H1 (cell line): Measurements from ENCODE around the gene GALNTL6. TPM values are rescaled to one million over a fixed set of nuclear protein-coding genes. Genes with fewer than 3 reads are reported as not detected.

Experiments
- CTCF ChIA-PET: fragments of 300-600 bp; sonication (Branson Sonifier 250); formaldehyde crosslinking; loops from one replicate; lab custom pipeline; 2021; ENCODE audit not compliant: partially characterized antibody; lab: Charles Lee
- POLR2A ChIA-PET: fragments of 300-600 bp; sonication (Branson Sonifier 250); formaldehyde crosslinking; loops from one replicate; lab custom pipeline; 2021; ENCODE audit warnings: inconsistent platforms; ENCODE audit not compliant: partially characterized antibody; lab: Charles Lee
- DNase-seq, 2 experiments: peaks; one replicate each; pipeline versions ENCODE4 v3.0.0 to v3.0.0-alpha.2; 2010 to 2022; ENCODE audit warnings: low spot score in 2 of 2, low read depth in 1 of 2, mixed read lengths in 1 of 2
- FAIRE-seq: peaks from 2 replicates; lab custom pipeline; 2011; peaks lifted over from hg19 to GRCh38; lab: Jason Lieb, UNC
- H2AFZ ChIP-seq: 2 replicates; pipeline ENCODE4 v1.8.1; 2012; ENCODE audit warnings: low read length, inconsistent platforms
- H2AK5ac ChIP-seq: 2 replicates; pipeline ENCODE4 v1.6.1; 2013; ENCODE audit warnings: low read depth, low read length
- H2BK120ac ChIP-seq: replicated peaks from 2 replicates; pipeline ENCODE3; 2013; ENCODE audit warnings: low read depth, low read length, inconsistent platforms
- H2BK12ac ChIP-seq: 2 replicates; pipeline ENCODE4 v1.6.1; 2013; ENCODE audit warnings: low read depth, low read length
- H2BK15ac ChIP-seq: 2 replicates; pipeline ENCODE4 v1.6.1; 2013; ENCODE audit warnings: low read length
- H2BK20ac ChIP-seq: 2 replicates; pipeline ENCODE4 v1.6.1; 2013; ENCODE audit warnings: low read length
- H2BK5ac ChIP-seq: 2 replicates; pipeline ENCODE4 v1.6.1; 2013; ENCODE audit warnings: low read depth, low read length
- H3K14ac ChIP-seq: 2 replicates; pipeline ENCODE4 v1.6.1; 2013; ENCODE audit warnings: inconsistent platforms; ENCODE audit not compliant: insufficient read length
- H3K18ac ChIP-seq: 2 replicates; pipeline ENCODE4 v1.6.1; 2013; ENCODE audit warnings: low read length; ENCODE audit errors: extremely low read depth
- H3K23ac ChIP-seq: 2 replicates; pipeline ENCODE4 v1.6.1; 2013; ENCODE audit warnings: inconsistent platforms; ENCODE audit not compliant: insufficient read length
- H3K23me2 ChIP-seq: 2 replicates; pipeline ENCODE4 v1.6.1; 2013; ENCODE audit warnings: low read depth, low read length
- H3K27ac ChIP-seq: 2 replicates; pipeline ENCODE4 v1.6.1; 2011; ENCODE audit warnings: low read depth, low read length, inconsistent platforms
- H3K27me3 ChIP-seq, 4 experiments: replicated peaks in 1 of 4; 1 replicate in 1 of 4; 2 replicates in 3 of 4; pipeline versions ENCODE4 v1.6.1 to v1.8.1; 2011 to 2013; ENCODE audit warnings: low read length in 3 of 4, mild to moderate bottlenecking in 3 of 4, inconsistent platforms in 2 of 4, mixed read lengths in 2 of 4, moderate library complexity in 1 of 4; ENCODE audit not compliant: control insufficient read depth in 3 of 4, insufficient read depth in 3 of 4; ENCODE audit errors: extremely low read depth in 1 of 4
- H3K36me3 ChIP-seq, 4 experiments: 2 replicates each; pipeline versions ENCODE4 v1.6.1 to v1.8.1; 2011 to 2013; ENCODE audit warnings: mild to moderate bottlenecking in 4 of 4, low read length in 3 of 4, moderate library complexity in 2 of 4, control low read depth in 1 of 4, inconsistent platforms in 1 of 4; ENCODE audit not compliant: insufficient read depth in 4 of 4, control insufficient read depth in 2 of 4
- H3K4ac ChIP-seq: replicated peaks from 2 replicates; pipeline ENCODE3; 2013; ENCODE audit warnings: low read length, low read depth, mixed read lengths, inconsistent platforms; ENCODE audit not compliant: insufficient read length
- H3K4me1 ChIP-seq, 4 experiments: replicated peaks in 1 of 4; 1 replicate in 1 of 4; 2 replicates in 3 of 4; pipeline versions ENCODE4 v1.6.1 to v1.8.1; 2011 to 2013; ENCODE audit warnings: low read length in 3 of 4, inconsistent platforms in 2 of 4, mixed read lengths in 1 of 4; ENCODE audit not compliant: insufficient read depth in 4 of 4, control insufficient read depth in 3 of 4
- H3K4me2 ChIP-seq, 2 experiments: 2 replicates each; pipeline versions ENCODE4 v1.6.1 to v1.8.1; 2011 to 2013; ENCODE audit warnings: low read depth in 2 of 2, low read length in 2 of 2, control low read depth in 1 of 2, inconsistent platforms in 1 of 2, mild to moderate bottlenecking in 1 of 2; ENCODE audit not compliant: insufficient read depth in 1 of 2
- H3K4me3 ChIP-seq, 4 experiments: fragments of 200-600, 300-600 bp in 1 of 4; sonication (generic), shearing (Covaris generic), sonication (Bioruptor Twin) in 1 of 4; 2 replicates each; pipeline versions ENCODE4 v1.5.1 to v1.8.1; 2011 to 2016; ENCODE audit warnings: low read length in 4 of 4, low read depth in 3 of 4, control low read depth in 2 of 4, inconsistent platforms in 2 of 4, mild to moderate bottlenecking in 2 of 4, mixed read lengths in 1 of 4, moderate library complexity in 1 of 4; ENCODE audit not compliant: insufficient read depth in 2 of 4; ENCODE audit errors: extremely low read depth in 1 of 4
- H3K56ac ChIP-seq: replicated peaks from 2 replicates; pipeline ENCODE3; 2013; ENCODE audit warnings: low read depth, mild to moderate bottlenecking, mixed read lengths, low read length, inconsistent platforms; ENCODE audit not compliant: insufficient read length
- H3K79me1 ChIP-seq: 2 replicates; pipeline ENCODE4 v1.6.1; 2013; ENCODE audit warnings: low read depth, low read length, control low read depth
- H3K79me2 ChIP-seq, 2 experiments: 2 replicates each; pipeline versions ENCODE4 v1.6.1 to v1.8.1; 2012 to 2013; ENCODE audit warnings: low read length in 2 of 2, mild to moderate bottlenecking in 2 of 2, inconsistent platforms in 1 of 2; ENCODE audit not compliant: insufficient read depth in 2 of 2, control insufficient read depth in 1 of 2
- H3K9ac ChIP-seq, 4 experiments: replicated peaks in 1 of 4; 1 replicate in 1 of 4; 2 replicates in 3 of 4; pipeline versions ENCODE4 v1.6.1 to v1.8.1; 2011 to 2013; ENCODE audit warnings: low read depth in 3 of 4, low read length in 3 of 4, control low read depth in 2 of 4, mild to moderate bottlenecking in 2 of 4, moderate library complexity in 2 of 4, inconsistent platforms in 1 of 4; ENCODE audit errors: extremely low read depth in 1 of 4
- H3K9me3 ChIP-seq, 2 experiments: 2 replicates each; pipeline versions ENCODE4 v1.6.1 to v1.8.1; 2012 to 2013; ENCODE audit warnings: mild to moderate bottlenecking in 2 of 2, moderate library complexity in 2 of 2, control low read depth in 1 of 2, inconsistent platforms in 1 of 2, low read depth in 1 of 2, low read length in 1 of 2, mixed read lengths in 1 of 2; ENCODE audit not compliant: insufficient read depth in 2 of 2
- H4K20me1 ChIP-seq, 2 experiments: replicated peaks in 1 of 2; 2 replicates each; pipeline versions ENCODE3 to v1.8.1; 2011 to 2013; ENCODE audit warnings: inconsistent platforms in 2 of 2, low read length in 2 of 2, mild to moderate bottlenecking in 1 of 2; ENCODE audit not compliant: insufficient read depth in 2 of 2, control insufficient read depth in 1 of 2
- H4K5ac ChIP-seq: 2 replicates; pipeline ENCODE4 v1.6.1; 2013; ENCODE audit warnings: low read length, low read depth, mixed read lengths, inconsistent platforms; ENCODE audit not compliant: insufficient read length
- H4K8ac ChIP-seq: 2 replicates; pipeline ENCODE4 v1.8.0; 2013; ENCODE audit warnings: mild to moderate bottlenecking, moderate library complexity, low read length, inconsistent platforms; ENCODE audit not compliant: insufficient read depth; ENCODE audit errors: extremely low read depth
- H4K91ac ChIP-seq: replicated peaks from 2 replicates; pipeline ENCODE3; 2013; ENCODE audit warnings: low read length, mixed read lengths, inconsistent platforms; ENCODE audit not compliant: insufficient read length
- HDAC6 ChIP-seq: IDR thresholded peaks from one replicate; pipeline ENCODE4 v1.7.1; 2012; ENCODE audit warnings: low read depth, mild to moderate bottlenecking, inconsistent platforms, low read length, moderate library complexity
- POLR2A ChIP-seq, 2 experiments: IDR thresholded peaks; 1 replicate in 1 of 2; 2 replicates in 1 of 2; pipeline ENCODE4 v1.6.1; 2011; ENCODE audit warnings: low read depth in 2 of 2, low read length in 2 of 2, mild to moderate bottlenecking in 2 of 2; ENCODE audit errors: control extremely low read depth in 1 of 2
- RAD21 ChIP-seq, 2 experiments: IDR thresholded peaks in 1 of 2; conservative IDR thresholded peaks in 1 of 2; 2 replicates each; pipeline ENCODE4 v1.6.1; 2011; ENCODE audit warnings: low read depth in 2 of 2, low read length in 2 of 2, improper control_type of control experiment in 1 of 2, inconsistent platforms in 1 of 2, mild to moderate bottlenecking in 1 of 2, moderate library complexity in 1 of 2
- SP1 ChIP-seq: IDR thresholded peaks from 2 replicates; pipeline ENCODE4 v1.6.1; 2011; ENCODE audit warnings: low read depth, low read length
- TEAD4 ChIP-seq: IDR thresholded peaks from 2 replicates; pipeline ENCODE4 v1.6.1; 2012; ENCODE audit warnings: low read depth, low read length, inconsistent platforms, mixed read lengths
- WGBS, 2 experiments: shearing (Covaris generic) in 1 of 2; methylation state at CpG; one replicate each; pipeline versions ENCODE4 v1.1.6 to v1.1.7; 2013 to 2015; ENCODE audit warnings: low lambda C conversion rate in 2 of 2, mixed read lengths in 2 of 2, inconsistent platforms in 1 of 2, low coverage in 1 of 2, missing lambda C conversion rate in 1 of 2; ENCODE audit not compliant: insufficient replicate concordance in 2 of 2, insufficient coverage in 1 of 2, insufficient read length in 1 of 2; ENCODE audit errors: extremely low coverage in 1 of 2, missing lambda C conversion rate in 1 of 2; 5-methylcytosine and 5-hydroxymethylcytosine counted together
- polyA plus RNA-seq, 7 experiments: library from polyadenylated mRNA; depleted of rRNA in 3 of 7; stranded (reverse) in 5 of 7; unstranded in 2 of 7; fragments of >200 nt in 5 of 7; fragments of 200-250 nt in 2 of 7; gene quantifications; 1 replicate in 5 of 7; 2 replicates in 1 of 7; 4 replicates in 1 of 7; pipeline versions ENCODE4 v1.2.1 to v1.2.3, GENCODE V29; 2011 to 2013; ENCODE audit warnings: missing spikeins in 2 of 7, mixed read lengths in 2 of 7
- total RNA-seq: library from RNA; stranded (reverse); fragmentation: NEBNext Ultra II Directional; extraction: Animal tissue kit (Norgen Biotek cat#: 25700); gene quantifications from 2 replicates; pipeline ENCODE4 v1.2.1, GENCODE V29; 2021
- TF ChIP-seq, protein P1 (sequence below): IDR thresholded peaks from 2 replicates; pipeline ENCODE4 v1.6.1; 2012; ENCODE audit warnings: low read length, inconsistent platforms

The GALNTL6 gene
- total and polyA plus RNA-seq, 2 of the 8 experiments (the other 6 are each of a cell fraction or from before 2014, with no cell fraction given) = 0.03 to 0.32 TPM

DNA sequence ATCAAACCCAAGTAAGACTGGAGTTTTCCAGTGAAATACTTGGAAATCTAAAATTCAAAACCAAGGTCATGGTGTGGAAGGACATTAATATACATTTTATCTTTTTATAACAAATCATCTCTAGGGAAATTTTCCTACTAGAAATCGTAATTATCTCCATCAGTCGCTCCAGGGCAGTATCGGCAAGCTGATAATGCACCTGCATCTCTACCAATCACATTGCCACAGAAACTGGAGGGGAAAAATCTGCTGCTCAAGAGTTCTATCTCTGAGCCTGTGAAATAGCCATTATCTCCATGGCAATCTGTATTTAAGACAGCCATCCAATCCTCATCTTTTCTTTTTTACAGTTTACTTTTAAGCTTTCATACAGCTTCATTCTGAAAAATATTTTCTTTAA, 817.1 kb downstream of the GALNTL6 start:
- TF ChIP-seq POLR2A (IDR thresholded peaks at IDR 0.05; ENCODE audit: control extremely low read depth in 1 of 2, low read depth in 2 of 2, low read length in 2 of 2) (no peak), TEAD4 (no peak), HDAC6 (no peak), RAD21 (IDR thresholded peaks at IDR 0.05 in 1 of 2, conservative IDR thresholded peaks at IDR 0.05 in 1 of 2; ENCODE audit: low read depth in 2 of 2, low read length in 2 of 2) (no peak), SP1 (no peak)
- TF ChIP-seq, protein P1, sequence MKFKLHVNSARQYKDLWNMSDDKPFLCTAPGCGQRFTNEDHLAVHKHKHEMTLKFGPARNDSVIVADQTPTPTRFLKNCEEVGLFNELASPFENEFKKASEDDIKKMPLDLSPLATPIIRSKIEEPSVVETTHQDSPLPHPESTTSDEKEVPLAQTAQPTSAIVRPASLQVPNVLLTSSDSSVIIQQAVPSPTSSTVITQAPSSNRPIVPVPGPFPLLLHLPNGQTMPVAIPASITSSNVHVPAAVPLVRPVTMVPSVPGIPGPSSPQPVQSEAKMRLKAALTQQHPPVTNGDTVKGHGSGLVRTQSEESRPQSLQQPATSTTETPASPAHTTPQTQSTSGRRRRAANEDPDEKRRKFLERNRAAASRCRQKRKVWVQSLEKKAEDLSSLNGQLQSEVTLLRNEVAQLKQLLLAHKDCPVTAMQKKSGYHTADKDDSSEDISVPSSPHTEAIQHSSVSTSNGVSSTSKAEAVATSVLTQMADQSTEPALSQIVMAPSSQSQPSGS = no peak
- no peak overlapping the region for H3K14ac ChIP-seq
- no peak overlapping the region for H2AK5ac ChIP-seq
- H4K20me1 ChIP-seq = no peaks in the 10 kb centered on the region
- no peak overlapping the region for H2BK15ac ChIP-seq
- FAIRE-seq (no peak), DNase-seq (no peak)
- no peak overlapping the region for H3K23ac ChIP-seq
- H4K5ac ChIP-seq = no peak overlapping the region
- H3K27me3 ChIP-seq = no peaks in the 10 kb centered on the region
- H2BK20ac ChIP-seq = no peak overlapping the region
- H3K79me2 ChIP-seq = no peaks in the 10 kb centered on the region
- no peak overlapping the region for H3K4me2 ChIP-seq
- no peak overlapping the region for H2BK5ac ChIP-seq
- H2AFZ ChIP-seq = no peak overlapping the region
- H3K4ac ChIP-seq = no peak overlapping the region
- no peak overlapping the region for H2BK120ac ChIP-seq
- H2BK12ac ChIP-seq = no peak overlapping the region
- no peak overlapping the region for H3K56ac ChIP-seq
- H3K4me3 ChIP-seq = no peak overlapping the region
- H3K9ac ChIP-seq = no peak overlapping the region
- no peak overlapping the region for H3K27ac ChIP-seq
- H4K91ac ChIP-seq = no peak overlapping the region
- no peak overlapping the region for H3K18ac ChIP-seq
- H3K9me3 ChIP-seq = no peaks in the 10 kb centered on the region
- no peaks in the 10 kb centered on the region for H3K79me1 ChIP-seq
- H3K36me3 ChIP-seq = no peaks in the 10 kb centered on the region
- no peaks in the 10 kb centered on the region for H3K23me2 ChIP-seq
- 91% methylated on average over 3 of the region's 3 CpGs; no CpG with 5 or more reads in 1 of the 2 experiments for WGBS, 2 experiments
- ChIA-PET POLR2A (no interaction called here), CTCF (interaction anchor here (0.6 kb wide), 1 partner anchor 301 kb away, joined by 4 read pairs; no protein-coding TSS in a partner anchor)
- H4K8ac ChIP-seq = no peak overlapping the region
- peaks cover 0 to 4% (median 2%) of the 10 kb centered on the region in 4 experiments; a peak in 2 of 7 replicates for H3K4me1 ChIP-seq
